Activated CD4-positive, alpha-beta T cell treated with anti-CD3 and anti-CD28 coated beads for 1 hour (primary cell): ENCODE results near the gene SHOC2.

Experiments used
- DNase-seq: peaks from one replicate; pipeline ENCODE4 v3.0.0-alpha.2; 2020

The SHOC2 gene

GRCh38 chr10:110919349-110919931 lies at the start of gene SHOC2:
TSS of gene SHOC2 (plus strand) at chr10:110919604. CDS start at chr10:110964359, 44,755 bp downstream.
- peak; percentile 97 for DNase-seq

- no peak for DNase-seq
These were observed 48.5 kb upstream of the SHOC2 start for GRCh38 chr10:110870823-110871297.

GRCh38 chr10:110871298-110872084 lies 47.9 kb upstream of the SHOC2 start, which contains the start of gene PDCD4:
TSS of gene PDCD4 (plus strand) at chr10:110871928. CDS start at chr10:110876028, 4,100 bp downstream.
- DNase-seq: peak; percentile 86

DNA sequence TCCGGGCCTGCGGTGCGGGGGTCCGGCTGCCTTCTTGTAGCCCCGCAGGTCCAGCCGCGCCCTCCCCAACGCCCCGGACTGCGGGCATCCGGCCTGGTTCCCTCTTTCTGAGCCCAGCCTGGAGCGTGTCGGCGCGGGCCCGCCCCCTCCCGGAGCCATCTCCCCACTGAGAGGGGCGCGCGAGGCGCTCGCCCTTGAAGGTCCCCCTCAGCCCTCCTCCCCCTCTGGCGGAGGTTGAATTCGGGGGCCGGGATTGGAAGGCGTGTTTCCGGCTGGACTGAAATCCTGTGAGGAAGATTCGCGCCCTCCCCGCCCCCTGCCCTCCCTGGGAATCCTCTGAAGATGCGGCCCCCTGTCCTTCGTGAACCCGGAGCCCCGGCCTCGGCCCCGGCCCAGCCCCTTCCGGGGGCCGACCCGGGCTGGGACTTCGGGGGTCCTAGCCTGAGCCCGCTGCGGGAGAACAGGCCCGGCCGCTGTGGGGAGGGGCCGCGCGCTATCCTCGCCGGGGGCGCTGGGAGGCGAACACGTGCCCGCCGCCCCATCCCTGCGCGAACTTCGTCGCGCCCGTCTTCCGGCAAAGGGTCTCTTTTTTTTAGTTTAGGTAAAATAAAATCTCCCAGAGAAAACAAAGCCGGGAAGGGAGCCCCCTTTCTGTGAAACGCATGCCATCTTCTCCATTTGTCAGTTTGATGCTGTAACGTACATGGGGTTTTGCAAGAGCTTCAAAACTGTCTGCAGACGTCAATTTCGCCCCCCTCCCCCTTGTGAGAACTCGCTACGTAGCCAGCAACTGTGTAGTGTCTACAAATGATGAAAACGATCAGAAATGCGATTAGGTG lies 47.0 kb upstream of the SHOC2 start:
- peak; percentile 64 for DNase-seq

DNA sequence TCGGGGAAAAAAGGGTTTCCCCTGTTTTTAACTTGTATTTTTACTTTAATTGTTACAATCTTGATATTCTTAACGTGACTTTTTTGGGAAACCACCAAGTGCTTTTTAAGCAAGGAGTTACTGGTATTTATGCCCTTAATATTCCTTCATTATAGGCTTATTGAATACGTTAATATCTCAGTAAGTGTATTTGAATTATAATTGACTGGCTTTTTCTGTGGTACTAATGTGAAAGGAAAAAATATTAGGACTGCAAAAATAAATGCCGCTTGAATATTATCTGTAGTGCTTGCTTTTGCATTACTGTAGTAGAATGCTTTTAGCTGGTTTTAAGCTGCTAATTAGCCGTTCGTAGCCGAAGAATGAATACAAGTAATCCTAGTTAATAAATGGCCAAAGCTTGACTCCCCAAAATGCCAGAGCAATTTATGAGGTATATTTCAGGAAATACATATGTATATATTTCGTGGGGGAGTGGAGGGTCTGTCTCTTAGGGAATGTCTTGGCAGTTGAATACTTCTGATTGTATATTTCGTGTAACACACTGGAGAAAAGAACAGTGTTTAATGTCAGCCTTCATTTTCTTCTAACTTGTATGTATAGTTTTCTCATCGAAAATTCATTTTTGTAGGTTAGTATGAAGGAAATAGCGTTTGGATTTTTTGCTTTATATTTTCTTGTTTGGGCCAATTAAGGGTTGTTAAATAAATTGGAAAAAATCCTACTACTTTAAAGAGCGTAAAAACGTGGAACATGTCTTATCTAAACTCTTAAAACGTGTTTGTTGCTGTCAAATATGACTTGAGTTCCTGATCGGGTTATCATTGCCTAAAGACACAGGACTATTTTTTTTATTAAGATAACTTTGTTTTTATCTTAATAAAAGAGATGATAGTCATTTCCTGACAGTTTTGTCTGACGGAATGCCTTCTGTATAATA lies 46.1 kb upstream of the SHOC2 start:
- no peak for DNase-seq

DNA sequence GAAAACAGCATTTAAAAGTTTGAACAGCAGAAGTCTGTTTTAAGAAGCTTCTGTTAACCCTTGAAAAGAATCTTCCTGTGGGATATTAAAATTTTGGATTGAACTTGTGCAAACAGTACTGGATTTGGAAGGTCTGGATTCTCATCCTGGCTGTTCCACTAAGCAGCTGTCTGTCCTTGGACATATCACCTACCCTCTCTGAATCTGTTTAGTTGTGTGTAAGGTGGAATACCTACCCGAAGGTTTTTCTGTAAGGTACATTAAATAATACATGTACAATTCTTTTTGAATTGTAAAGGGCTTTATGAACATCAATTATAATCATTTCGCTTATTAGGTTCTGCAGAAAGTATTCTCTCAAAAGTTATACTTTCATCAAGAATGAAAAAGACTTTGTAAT lies 45.5 kb upstream of the SHOC2 start:
- no peak for DNase-seq

- no peak for DNase-seq
These were observed 43.4 kb upstream of the SHOC2 start for GRCh38 chr10:110876000-110876399.

GRCh38 chr10:110876788-110877187 lies 42.6 kb upstream of the SHOC2 start:
- no peak for DNase-seq

DNA sequence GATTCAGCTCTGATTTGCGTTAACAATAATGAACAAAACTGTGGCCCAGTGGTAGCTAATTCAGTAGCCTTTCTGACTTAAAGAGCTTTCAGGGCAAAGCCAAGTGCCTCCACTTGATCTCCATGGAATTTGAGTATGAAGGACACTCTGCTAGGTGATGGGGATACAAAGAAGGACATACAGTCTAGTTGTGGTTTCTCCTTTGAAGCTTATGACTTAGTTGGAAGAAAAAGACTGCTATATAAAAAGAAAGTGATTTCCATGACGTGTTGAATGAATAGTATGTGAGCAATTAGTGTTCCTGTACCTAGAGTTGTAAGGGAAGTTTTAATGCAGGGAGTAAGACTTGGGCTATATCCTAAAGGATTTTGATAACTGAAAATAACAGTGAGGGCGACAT lies 39.4 kb upstream of the SHOC2 start:
- no peak for DNase-seq

- DNase-seq: no peak
These were observed 38.2 kb upstream of the SHOC2 start for GRCh38 chr10:110881247-110881646.

DNA sequence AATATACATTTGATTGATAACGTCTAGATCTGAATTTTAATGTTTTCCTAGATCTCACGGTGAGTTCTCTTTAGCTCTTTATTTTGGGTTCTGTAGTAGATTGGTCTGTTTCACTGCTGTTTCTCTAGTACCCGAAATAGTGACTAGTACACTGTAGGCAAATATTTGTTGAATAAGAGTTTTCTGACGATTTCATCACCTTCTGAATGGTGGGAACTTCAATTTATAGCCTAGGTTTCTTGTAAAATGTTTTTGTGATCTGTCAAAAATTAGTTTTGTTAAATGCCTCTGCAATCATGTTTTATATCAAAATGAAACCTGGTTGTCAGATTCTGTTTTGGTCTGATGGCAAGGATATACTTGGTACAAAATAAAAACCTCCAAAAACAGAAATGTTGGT lies 37.5 kb upstream of the SHOC2 start:
- no peak for DNase-seq

DNA sequence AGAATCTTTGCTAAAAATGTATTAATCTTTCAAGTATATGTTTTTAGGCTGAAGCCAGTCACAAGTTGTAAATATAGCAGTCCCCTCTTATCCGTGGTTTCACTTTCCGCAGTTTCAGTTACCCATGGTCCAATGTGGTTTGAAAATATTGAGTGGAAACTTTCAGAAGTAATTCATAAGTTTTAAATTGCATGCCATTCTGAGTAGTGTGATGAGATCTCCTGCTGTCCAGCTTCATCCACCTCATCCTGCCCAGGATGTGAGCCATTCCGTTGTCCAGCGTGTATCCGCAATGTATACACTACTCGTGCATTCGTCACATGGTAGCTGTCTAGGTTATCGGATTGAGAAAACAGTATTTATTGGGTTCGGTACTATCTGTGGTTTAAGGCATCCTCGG lies 35.5 kb upstream of the SHOC2 start:
- no peak for DNase-seq

DNA sequence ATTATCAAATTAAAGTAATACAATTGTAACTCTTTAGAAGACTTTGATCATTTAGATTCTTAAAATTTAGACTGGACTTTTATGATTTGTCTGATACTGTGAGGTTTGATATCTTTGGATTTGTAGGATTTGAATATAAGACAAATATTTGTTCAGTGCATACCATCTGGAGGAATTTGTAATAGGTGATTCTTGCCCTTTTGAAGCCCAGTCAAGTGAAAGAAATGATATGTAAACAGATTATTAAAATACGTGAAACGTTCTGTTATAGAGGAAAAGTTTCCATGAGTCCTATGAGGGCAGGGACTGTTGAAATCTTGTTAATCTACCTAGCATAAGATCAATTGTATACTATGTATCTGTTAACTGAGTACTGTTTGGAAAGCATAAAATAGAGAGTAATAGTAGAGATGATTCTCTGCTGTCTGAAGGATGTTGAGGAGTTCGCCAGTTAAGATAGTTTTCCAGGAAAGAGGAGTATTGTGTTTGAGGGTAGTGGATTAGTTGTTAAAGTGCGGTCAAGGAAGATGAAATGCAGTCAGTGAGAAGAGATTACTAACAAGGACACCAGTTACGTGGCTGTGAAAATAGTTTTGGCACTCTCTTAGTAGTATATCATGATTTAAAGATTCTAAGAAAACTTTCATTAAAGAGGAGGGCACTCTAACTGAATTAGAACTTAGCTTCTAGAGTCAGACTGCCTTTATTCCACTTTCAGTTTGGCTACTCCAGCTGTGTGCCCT lies 33.3 kb upstream of the SHOC2 start:
- no peak for DNase-seq

GRCh38 chr10:110887560-110887959 lies 31.8 kb upstream of the SHOC2 start:
- DNase-seq: no peak

- DNase-seq: no peak
These were observed 26.7 kb upstream of the SHOC2 start for GRCh38 chr10:110892602-110893288.

DNA sequence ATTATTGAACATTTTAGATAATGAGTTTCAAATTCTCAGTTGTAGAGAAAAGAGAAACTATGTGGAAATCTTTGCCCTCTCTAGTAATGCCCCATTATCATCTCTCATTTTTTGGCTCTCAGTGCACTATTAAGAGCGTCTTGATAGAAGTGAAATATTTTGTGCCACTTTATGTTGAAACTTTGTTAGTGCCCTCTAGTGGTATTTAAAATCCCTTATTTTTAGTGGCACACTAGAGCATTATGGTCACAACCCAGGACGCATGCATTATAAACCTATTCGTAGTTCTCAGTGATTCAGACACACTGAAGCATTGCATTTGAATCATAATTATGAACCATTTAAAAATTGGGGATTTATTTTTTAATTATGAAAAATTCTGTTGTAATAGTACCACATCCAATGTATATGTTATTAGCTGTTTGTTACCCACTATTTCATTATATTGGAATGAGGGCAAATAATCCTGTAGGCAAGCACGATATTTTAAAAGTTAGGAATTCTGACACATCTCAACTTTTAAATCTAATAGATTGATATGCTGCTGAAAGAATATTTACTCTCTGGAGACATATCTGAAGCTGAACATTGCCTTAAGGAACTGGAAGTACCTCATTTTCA lies 25.7 kb upstream of the SHOC2 start:
- no peak for DNase-seq

DNA sequence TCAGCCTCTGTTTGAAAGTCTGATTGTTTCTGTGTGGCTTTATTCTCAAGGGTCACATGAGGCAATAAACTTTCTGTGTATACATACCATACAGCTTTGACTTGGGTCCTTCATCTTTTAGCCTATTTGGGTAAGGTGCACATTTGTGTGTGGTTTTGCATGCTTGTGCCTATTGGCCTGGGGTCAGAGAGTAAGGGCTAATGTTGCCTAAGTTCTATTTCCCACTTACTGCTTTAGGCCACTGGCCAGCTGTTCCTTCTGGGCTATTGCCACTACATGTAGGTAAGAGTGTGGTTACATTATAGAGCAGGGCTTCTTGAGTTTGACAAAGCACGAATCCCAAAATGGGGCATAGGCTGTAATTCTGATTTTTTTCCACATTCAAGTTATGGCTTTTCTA lies 22.2 kb upstream of the SHOC2 start:
- no peak for DNase-seq

GRCh38 chr10:110898391-110898790 lies 21.0 kb upstream of the SHOC2 start:
- DNase-seq: no peak

DNA sequence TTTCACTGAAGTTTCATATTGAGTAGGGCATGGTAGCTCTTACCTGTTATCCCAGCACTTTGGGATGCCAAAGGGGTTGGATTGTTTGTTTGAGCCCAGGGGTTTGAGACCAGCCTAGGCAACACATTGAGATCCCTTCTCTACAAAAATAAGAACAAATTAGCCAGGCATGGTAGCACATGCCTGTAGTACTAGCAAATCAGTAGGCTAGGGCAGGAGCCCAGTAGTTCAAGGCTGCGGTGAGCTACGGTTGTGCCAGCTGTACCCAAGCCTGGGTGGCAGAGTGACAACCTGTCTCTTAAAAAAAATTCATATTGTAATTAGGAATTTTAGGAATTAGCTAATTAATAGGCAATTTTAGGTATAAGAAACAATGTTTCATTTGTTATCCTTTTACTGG lies 18.4 kb upstream of the SHOC2 start:
- DNase-seq: no peak
